Measurements from ENCODE around the gene PPFIA2.

DNA sequence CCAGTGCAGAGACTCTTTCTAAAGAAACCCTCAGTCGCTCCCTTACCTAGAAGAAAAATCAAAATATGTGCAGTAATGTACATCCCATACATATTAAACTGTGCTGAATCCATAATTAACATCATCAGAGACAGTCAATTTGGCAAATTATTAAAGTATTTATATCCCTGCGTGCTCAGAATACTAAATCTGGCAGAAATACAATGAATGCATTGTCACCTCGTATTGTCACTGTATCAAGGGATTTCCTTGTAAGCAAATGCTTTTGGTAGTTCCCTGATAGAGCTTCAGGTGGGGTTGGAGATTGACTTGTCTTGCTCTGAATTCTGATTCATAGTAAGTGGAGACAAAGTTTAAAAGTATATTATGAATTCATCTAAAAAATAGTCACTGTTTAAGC, 319.1 kb downstream of the PPFIA2 start:
- no peak for TF ChIP-seq POLR2AphosphoS5 (IDR thresholded peaks at IDR 0.05)
- TF ChIP-seq, protein P1, sequence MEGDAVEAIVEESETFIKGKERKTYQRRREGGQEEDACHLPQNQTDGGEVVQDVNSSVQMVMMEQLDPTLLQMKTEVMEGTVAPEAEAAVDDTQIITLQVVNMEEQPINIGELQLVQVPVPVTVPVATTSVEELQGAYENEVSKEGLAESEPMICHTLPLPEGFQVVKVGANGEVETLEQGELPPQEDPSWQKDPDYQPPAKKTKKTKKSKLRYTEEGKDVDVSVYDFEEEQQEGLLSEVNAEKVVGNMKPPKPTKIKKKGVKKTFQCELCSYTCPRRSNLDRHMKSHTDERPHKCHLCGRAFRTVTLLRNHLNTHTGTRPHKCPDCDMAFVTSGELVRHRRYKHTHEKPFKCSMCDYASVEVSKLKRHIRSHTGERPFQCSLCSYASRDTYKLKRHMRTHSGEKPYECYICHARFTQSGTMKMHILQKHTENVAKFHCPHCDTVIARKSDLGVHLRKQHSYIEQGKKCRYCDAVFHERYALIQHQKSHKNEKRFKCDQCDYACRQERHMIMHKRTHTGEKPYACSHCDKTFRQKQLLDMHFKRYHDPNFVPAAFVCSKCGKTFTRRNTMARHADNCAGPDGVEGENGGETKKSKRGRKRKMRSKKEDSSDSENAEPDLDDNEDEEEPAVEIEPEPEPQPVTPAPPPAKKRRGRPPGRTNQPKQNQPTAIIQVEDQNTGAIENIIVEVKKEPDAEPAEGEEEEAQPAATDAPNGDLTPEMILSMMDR (IDR thresholded peaks at IDR 0.05): no peak
- no peak for TF ChIP-seq EP300 (IDR thresholded peaks at IDR 0.05; ENCODE audit: low read depth)
- TF ChIP-seq POLR2A (IDR thresholded peaks at IDR 0.05): no peak
